Coronary artery (tissue), 2 donors: ENCODE measurements around the gene KIF19.

Source experiments
- DNase-seq: peaks from one replicate; pipeline ENCODE4 v3.0.0-alpha.2; 2017; ENCODE audit warnings: low spot score
- H3K27ac ChIP-seq, 2 donors: fragments of 200-600 bp; sonication (generic); one replicate each; pipeline ENCODE4 v1.5.1; 2016 to 2019
- H3K4me3 ChIP-seq: fragments of 200-600 bp; sonication (generic); 2 replicates; pipeline ENCODE4 v1.5.1; 2016; ENCODE audit warnings: mild to moderate bottlenecking, moderate library complexity
- TF ChIP-seq, protein P1 (sequence below): fragments of 200-600 bp; sonication (generic); IDR thresholded peaks from one replicate; pipeline ENCODE4 v1.5.1; 2019; ENCODE audit warnings: antibody characterized with exemption

The KIF19 gene

DNA sequence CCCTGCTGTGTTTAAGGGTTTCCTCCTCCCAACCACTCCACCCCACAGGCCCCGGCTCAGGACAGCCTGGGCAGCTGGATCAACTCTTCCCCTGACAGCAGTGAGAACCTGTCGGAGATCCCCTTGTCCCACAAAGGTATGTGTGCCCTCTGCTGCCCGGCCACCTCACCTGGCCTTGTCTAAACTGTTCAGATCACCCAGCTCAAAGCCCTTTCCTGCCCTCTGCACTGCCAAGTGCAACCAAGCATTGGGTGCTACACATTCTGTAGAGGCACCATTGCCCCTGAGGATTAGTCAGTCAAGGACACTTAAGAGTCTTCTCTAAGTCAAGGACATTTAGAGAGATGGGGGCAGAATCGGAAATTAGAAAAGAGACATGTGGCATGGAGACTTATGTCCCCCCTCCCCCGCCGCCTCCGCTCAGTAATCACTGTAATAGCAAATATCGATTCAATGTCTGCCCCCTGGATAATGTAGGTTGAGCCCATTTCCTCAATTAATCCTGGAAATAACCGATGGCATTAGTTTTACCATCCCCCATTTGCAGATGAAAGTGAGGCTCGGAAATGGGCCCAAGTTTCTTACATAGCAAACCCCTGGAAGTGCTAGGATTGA lies 27.5 kb downstream of the KIF19 start:
- no peak overlapping the region for H3K4me3 ChIP-seq
- no peak for DNase-seq
- H3K27ac ChIP-seq: no peak overlapping the region
- TF ChIP-seq, protein P1, sequence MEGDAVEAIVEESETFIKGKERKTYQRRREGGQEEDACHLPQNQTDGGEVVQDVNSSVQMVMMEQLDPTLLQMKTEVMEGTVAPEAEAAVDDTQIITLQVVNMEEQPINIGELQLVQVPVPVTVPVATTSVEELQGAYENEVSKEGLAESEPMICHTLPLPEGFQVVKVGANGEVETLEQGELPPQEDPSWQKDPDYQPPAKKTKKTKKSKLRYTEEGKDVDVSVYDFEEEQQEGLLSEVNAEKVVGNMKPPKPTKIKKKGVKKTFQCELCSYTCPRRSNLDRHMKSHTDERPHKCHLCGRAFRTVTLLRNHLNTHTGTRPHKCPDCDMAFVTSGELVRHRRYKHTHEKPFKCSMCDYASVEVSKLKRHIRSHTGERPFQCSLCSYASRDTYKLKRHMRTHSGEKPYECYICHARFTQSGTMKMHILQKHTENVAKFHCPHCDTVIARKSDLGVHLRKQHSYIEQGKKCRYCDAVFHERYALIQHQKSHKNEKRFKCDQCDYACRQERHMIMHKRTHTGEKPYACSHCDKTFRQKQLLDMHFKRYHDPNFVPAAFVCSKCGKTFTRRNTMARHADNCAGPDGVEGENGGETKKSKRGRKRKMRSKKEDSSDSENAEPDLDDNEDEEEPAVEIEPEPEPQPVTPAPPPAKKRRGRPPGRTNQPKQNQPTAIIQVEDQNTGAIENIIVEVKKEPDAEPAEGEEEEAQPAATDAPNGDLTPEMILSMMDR: no peak

GRCh38 chr17:74354123-74354522 lies 28.1 kb downstream of the KIF19 start:
- TF ChIP-seq, protein P1: no peak
- Histone ChIP-seq H3K27ac (no peak overlapping the region), H3K4me3 (no peak overlapping the region)
- no peak for DNase-seq

GRCh38 chr17:74354561-74354960 lies 28.5 kb downstream of the KIF19 start:
- no peak for DNase-seq
- Histone ChIP-seq H3K27ac (no peak overlapping the region), H3K4me3 (no peak overlapping the region)
- TF ChIP-seq, protein P1: no peak

- no peak for DNase-seq
- no peak overlapping the region for H3K4me3 ChIP-seq
- TF ChIP-seq, protein P1: no peak
- no peak overlapping the region for H3K27ac ChIP-seq
Measured at GRCh38 chr17:74355065-74355464, 29.0 kb downstream of the KIF19 start.

DNA sequence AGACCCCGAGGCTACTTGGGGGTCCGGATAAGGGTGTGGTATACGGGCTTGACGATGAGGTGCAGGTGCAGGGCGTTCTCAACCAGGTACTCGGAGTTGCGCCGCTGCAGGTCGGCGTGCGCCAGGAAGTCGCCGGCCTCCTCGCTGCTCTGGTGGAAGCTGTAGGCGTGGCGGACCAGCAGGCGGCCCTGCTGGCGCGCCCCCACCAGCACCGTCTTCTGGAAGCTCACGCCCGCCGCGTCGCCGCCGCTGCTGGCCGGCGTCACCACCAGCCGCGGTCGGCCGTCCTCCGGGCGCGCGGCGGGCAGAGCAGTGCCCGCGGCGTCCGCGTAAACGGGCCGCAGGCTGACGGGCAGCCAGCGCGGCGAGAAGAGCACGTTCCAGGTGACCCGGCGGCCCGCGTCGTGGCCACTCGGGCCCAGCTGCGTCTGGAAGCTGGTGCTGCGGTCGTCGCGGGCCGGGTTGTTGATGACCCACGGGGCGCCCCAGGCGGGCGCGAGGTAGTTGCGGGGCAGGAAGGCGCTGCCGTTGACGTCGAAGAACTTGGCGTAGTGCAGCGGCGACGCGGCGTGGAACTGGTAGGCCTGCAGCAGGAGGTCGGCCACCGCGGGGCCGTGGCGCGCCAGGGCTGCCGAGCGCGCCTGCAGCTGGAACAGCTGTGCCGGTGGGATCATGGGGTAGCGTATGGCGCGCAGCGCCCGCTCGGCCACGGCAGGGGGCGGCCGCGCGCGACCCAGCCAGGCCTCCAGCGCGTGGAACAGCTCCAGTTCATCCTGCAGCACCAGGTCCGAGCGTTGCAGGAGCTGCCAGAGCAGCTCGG lies 30.8 kb downstream of the KIF19 start:
- peak overlapping the region; percentile 61 for H3K4me3 ChIP-seq
- TF ChIP-seq, protein P1: no peak
- no peak for DNase-seq
- H3K27ac ChIP-seq: no peak overlapping the region

DNA sequence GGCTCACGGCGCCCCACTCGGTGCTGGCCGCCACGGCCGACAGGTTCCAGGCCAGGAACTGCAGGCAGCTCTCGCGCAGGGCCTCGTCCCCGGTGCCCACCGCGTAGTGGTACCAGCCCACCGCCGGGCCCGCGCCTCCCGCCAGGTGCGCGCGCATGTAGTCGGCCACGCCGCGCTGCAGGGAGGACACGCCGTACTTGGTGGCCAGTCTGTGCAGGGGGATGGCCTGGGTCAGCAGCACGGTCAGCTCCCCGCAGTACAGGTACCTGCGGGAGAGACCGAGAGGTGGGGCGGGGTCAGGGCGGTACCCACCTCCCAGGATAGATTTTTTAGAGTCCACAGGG lies 31.4 kb downstream of the KIF19 start:
- TF ChIP-seq, protein P1: no peak
- H3K4me3 ChIP-seq: peak overlapping the region; percentile 61

DNA sequence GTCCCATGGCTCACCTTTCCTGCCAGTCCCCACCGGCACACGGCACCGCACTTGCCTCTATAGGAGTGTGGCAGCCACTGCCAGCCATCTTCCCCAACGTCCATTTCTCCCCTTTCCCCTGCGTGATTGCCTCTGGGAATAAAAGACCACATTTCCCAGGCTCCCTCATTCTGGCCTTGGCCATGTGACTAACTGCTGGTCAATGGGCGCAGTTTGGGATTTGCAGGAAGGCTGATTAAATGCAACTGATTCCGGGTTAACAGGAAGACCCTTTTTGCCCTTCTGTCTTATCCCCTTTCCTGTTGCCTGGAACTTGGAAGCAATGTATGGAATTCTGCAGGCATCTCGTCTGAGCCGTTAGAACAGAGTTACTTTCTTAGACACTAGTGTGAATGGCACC lies 32.7 kb downstream of the KIF19 start:
- H3K4me3 ChIP-seq: no peak overlapping the region
- DNase-seq: no peak
- no peak overlapping the region for H3K27ac ChIP-seq
- TF ChIP-seq, protein P1: no peak

More for the DNA sequence above, 31.4 kb downstream of the KIF19 start:
- no peak for DNase-seq
- no peak overlapping the region for H3K27ac ChIP-seq
